Peyer's patch (tissue), 4 donors: ENCODE measurements around the gene STARD3NL. TPM values are rescaled to one million over a fixed set of nuclear protein-coding genes. Genes with fewer than 3 reads are reported as not detected.
A peak's percentile ranks its signal among the peaks of the same experiment; 100 is the strongest.

Experiments used
- DNase-seq, 3 donors: peaks; one replicate each; pipeline ENCODE4 v3.0.0-alpha.2; 2017 to 2019
- H3K27ac ChIP-seq, 4 donors: fragments of 200-600 bp; sonication (generic); one replicate each; pipeline ENCODE4 v1.5.1; 2016 to 2019
- H3K27me3 ChIP-seq, 2 donors: fragments of 200-600 bp; sonication (generic); one replicate each; pipeline ENCODE4 v1.5.1; 2019
- H3K36me3 ChIP-seq, 3 donors: fragments of 200-600 bp; sonication (generic); one replicate each; pipeline ENCODE4 v1.5.1; 2016 to 2019
- H3K4me1 ChIP-seq, 4 donors: fragments of 200-600 bp; sonication (generic); one replicate each; pipeline ENCODE4 v1.5.1; 2016 to 2019
- H3K4me3 ChIP-seq, 4 donors: fragments of 200-600 bp; sonication (generic); 1 replicate in 3 of 4; 2 replicates in 1 of 4; pipeline ENCODE4 v1.5.1; 2016 to 2019; ENCODE audit warnings: mild to moderate bottlenecking in 1 of 4
- H3K9me3 ChIP-seq, 4 donors: fragments of 200-600 bp; sonication (generic); one replicate each; pipeline ENCODE4 v1.5.1; 2016 to 2019; ENCODE audit warnings: mild to moderate bottlenecking in 1 of 4
- CTCF ChIP-seq, 6 experiments: fragments of 450-650 bp in 4 of 6; fragments of 200-600 bp in 2 of 6; sonication (generic) in 1 of 6; IDR thresholded peaks; one replicate each; pipeline ENCODE4 v1.5.1; 2017 to 2019; ENCODE audit warnings: antibody characterized with exemption in 6 of 6, mild to moderate bottlenecking in 3 of 6, moderate library complexity in 1 of 6
- POLR2A ChIP-seq, 2 donors: fragments of 450-650 bp; IDR thresholded peaks; one replicate each; pipeline ENCODE4 v1.5.1; 2017; ENCODE audit warnings: antibody characterized with exemption in 2 of 2, mild to moderate bottlenecking in 2 of 2, moderate library complexity in 2 of 2
- total RNA-seq, 4 donors: library from RNA; depleted of rRNA; stranded (reverse); fragments of >200 nt; gene quantifications; one replicate each; pipeline ENCODE4 v1.1.0, GENCODE V29; 2016

The STARD3NL gene
- total RNA-seq, 4 donors from 2014 or later = 18.9 to 47.1 (median 23.2) TPM

- DNase-seq = peak; percentile 69 to 90 (median 81)
- no peaks in the 10 kb centered on the region for H3K27me3 ChIP-seq
- TF ChIP-seq CTCF (IDR thresholded peaks at IDR 0.05) (peak; percentile 80 to 96 (median 87)), POLR2A (IDR thresholded peaks at IDR 0.05) (no peak)
- H3K27ac ChIP-seq = peak overlapping the region in 3 of 4 donors; percentile 16 to 53 (median 39)
- no peaks in the 10 kb centered on the region for H3K9me3 ChIP-seq
- peaks cover 0 to 11% (median 0%) of the 10 kb centered on the region in 4 donors for H3K4me1 ChIP-seq
- H3K4me3 ChIP-seq = no peak overlapping the region
- H3K36me3 ChIP-seq = peaks cover 0 to 43% (median 0%) of the 10 kb centered on the region in 3 donors
These were observed 38.0 kb downstream of the STARD3NL start for GRCh38 chr7:38215735-38216670.

GRCh38 chr7:38217672-38218071 lies 39.6 kb downstream of the STARD3NL start:
- Histone ChIP-seq H3K27me3 (no peaks in the 10 kb centered on the region), H3K36me3 (peaks cover 0 to 49% (median 0%) of the 10 kb centered on the region in 3 donors), H3K4me1 (peaks cover 0 to 11% (median 0%) of the 10 kb centered on the region in 4 donors), H3K4me3 (no peak overlapping the region), H3K9me3 (no peaks in the 10 kb centered on the region), H3K27ac (peak overlapping the region; percentile 1 to 53 (median 26))
- no peak for DNase-seq
- TF ChIP-seq CTCF (IDR thresholded peaks at IDR 0.05) = no peak
- TF ChIP-seq POLR2A (IDR thresholded peaks at IDR 0.05) = no peak

- no peak for DNase-seq
- TF ChIP-seq CTCF (IDR thresholded peaks at IDR 0.05) (no peak), POLR2A (IDR thresholded peaks at IDR 0.05) (no peak)
- Histone ChIP-seq H3K4me1 (peaks cover 0 to under 1% (median 0%) of the 10 kb centered on the region in 4 donors), H3K36me3 (peaks cover 0 to 53% (median 0%) of the 10 kb centered on the region in 3 donors), H3K27me3 (no peaks in the 10 kb centered on the region), H3K9me3 (no peaks in the 10 kb centered on the region), H3K27ac (peak overlapping the region in 1 of 4 donors; percentile 32), H3K4me3 (no peak overlapping the region)
These were observed 42.4 kb downstream of the STARD3NL start for GRCh38 chr7:38220452-38220851.

GRCh38 chr7:38222481-38223096 lies 44.5 kb downstream of the STARD3NL start:
- Histone ChIP-seq H3K9me3 (no peaks in the 10 kb centered on the region), H3K27me3 (no peaks in the 10 kb centered on the region), H3K4me1 (no peaks in the 10 kb centered on the region), H3K36me3 (peaks cover 0 to 50% (median 0%) of the 10 kb centered on the region in 3 donors), H3K4me3 (no peak overlapping the region), H3K27ac (peak overlapping the region in 2 of 4 donors; percentile 11 to 37)
- no peak for TF ChIP-seq POLR2A (IDR thresholded peaks at IDR 0.05)
- peak; percentile 65 to 97 (median 96) for TF ChIP-seq CTCF (IDR thresholded peaks at IDR 0.05)
- no peak for DNase-seq

DNA sequence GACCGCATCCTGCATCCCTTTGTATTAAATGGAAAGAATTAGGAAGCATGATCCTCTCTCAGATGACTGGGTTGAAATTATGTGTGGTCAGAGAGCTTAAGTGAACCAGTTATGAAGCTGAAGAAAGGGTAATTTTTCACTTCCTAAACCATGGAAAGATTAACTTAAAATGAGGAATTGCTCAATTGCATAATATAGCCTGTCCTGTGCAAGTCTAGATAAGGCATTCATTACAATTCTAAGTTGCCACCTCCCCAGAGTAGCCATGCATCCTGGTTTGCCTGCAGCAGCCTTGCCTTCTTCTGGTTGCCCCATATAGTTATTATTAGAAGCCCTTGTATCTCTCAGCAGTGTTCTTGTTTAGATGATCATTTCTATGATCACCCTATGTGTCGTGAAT lies 45.3 kb downstream of the STARD3NL start:
- no peaks in the 10 kb centered on the region for H3K9me3 ChIP-seq
- H3K4me1 ChIP-seq = no peaks in the 10 kb centered on the region
- no peak overlapping the region for H3K4me3 ChIP-seq
- no peak overlapping the region for H3K27ac ChIP-seq
- DNase-seq = no peak
- peaks cover 0 to 42% (median 0%) of the 10 kb centered on the region in 3 donors for H3K36me3 ChIP-seq
- H3K27me3 ChIP-seq = no peaks in the 10 kb centered on the region
- TF ChIP-seq POLR2A (IDR thresholded peaks at IDR 0.05) = no peak
- no peak for TF ChIP-seq CTCF (IDR thresholded peaks at IDR 0.05)
